Thyroid gland (tissue), 4 donors: ENCODE measurements around the gene ROM1. TPM values are rescaled to one million over a fixed set of nuclear protein-coding genes. Genes with fewer than 3 reads are reported as not detected.

Source experiments
- DNase-seq, 2 donors: peaks; one replicate each; pipeline ENCODE4 v3.0.0-alpha.2; 2019
- H3K27ac ChIP-seq, 3 donors: fragments of 200-600 bp; sonication (generic); 1 replicate in 2 of 3; 2 replicates in 1 of 3; pipeline ENCODE4 v1.5.1; 2016 to 2019; ENCODE audit warnings: mild to moderate bottlenecking in 1 of 3, moderate library complexity in 1 of 3
- H3K27me3 ChIP-seq: fragments of 200-600 bp; sonication (generic); one replicate; pipeline ENCODE4 v1.5.1; 2019
- H3K36me3 ChIP-seq, 2 donors: fragments of 200-600 bp; sonication (generic); one replicate each; pipeline ENCODE4 v1.5.1; 2016 to 2019
- H3K4me1 ChIP-seq, 2 donors: fragments of 200-600 bp; sonication (generic); one replicate each; pipeline ENCODE4 v1.5.1; 2017 to 2019
- H3K4me3 ChIP-seq, 3 donors: fragments of 200-600 bp; sonication (generic); replicated peaks in 1 of 3; 1 replicate in 2 of 3; 2 replicates in 1 of 3; pipeline ENCODE4 v1.5.1; 2016; ENCODE audit warnings: mild to moderate bottlenecking in 1 of 3
- H3K9me3 ChIP-seq: fragments of 200-600 bp; sonication (generic); one replicate; pipeline ENCODE4 v1.5.1; 2017
- CTCF ChIP-seq, 6 experiments: fragments of 200-600 bp in 3 of 6; fragments of 450-650 bp in 3 of 6; sonication (generic) in 3 of 6; IDR thresholded peaks; one replicate each; pipeline ENCODE4 v1.5.1; 2016 to 2019; ENCODE audit warnings: antibody characterized with exemption in 6 of 6, mild to moderate bottlenecking in 2 of 6, inconsistent platforms in 1 of 6, moderate library complexity in 1 of 6
- POLR2A ChIP-seq, 2 donors: fragments of 450-650 bp; IDR thresholded peaks; one replicate each; pipeline ENCODE4 v1.6.1; 2017; ENCODE audit warnings: antibody characterized with exemption in 2 of 2, mild to moderate bottlenecking in 2 of 2, moderate library complexity in 1 of 2
- WGBS, 2 donors: methylation state at CpG; one replicate each; pipeline ENCODE4 v1.1.5; 2017; 5-methylcytosine and 5-hydroxymethylcytosine counted together
- intact Hi-C: fragments of 100-400 bp; cut with DNase I; formaldehyde crosslinking; loops from one replicate; pipeline ENCODE4 v1.15.1; 2023
- total RNA-seq, 4 donors: library from RNA; depleted of rRNA; stranded (reverse); fragments of >200 nt; gene quantifications; one replicate each; pipeline ENCODE4 v1.2.3, GENCODE V29; 2016

ROM1 gene, protein sequence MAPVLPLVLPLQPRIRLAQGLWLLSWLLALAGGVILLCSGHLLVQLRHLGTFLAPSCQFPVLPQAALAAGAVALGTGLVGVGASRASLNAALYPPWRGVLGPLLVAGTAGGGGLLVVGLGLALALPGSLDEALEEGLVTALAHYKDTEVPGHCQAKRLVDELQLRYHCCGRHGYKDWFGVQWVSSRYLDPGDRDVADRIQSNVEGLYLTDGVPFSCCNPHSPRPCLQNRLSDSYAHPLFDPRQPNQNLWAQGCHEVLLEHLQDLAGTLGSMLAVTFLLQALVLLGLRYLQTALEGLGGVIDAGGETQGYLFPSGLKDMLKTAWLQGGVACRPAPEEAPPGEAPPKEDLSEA
- 1 to 10 TPM; 2.5 to 7.0 (median 5.2) TPM for total RNA-seq

DNA sequence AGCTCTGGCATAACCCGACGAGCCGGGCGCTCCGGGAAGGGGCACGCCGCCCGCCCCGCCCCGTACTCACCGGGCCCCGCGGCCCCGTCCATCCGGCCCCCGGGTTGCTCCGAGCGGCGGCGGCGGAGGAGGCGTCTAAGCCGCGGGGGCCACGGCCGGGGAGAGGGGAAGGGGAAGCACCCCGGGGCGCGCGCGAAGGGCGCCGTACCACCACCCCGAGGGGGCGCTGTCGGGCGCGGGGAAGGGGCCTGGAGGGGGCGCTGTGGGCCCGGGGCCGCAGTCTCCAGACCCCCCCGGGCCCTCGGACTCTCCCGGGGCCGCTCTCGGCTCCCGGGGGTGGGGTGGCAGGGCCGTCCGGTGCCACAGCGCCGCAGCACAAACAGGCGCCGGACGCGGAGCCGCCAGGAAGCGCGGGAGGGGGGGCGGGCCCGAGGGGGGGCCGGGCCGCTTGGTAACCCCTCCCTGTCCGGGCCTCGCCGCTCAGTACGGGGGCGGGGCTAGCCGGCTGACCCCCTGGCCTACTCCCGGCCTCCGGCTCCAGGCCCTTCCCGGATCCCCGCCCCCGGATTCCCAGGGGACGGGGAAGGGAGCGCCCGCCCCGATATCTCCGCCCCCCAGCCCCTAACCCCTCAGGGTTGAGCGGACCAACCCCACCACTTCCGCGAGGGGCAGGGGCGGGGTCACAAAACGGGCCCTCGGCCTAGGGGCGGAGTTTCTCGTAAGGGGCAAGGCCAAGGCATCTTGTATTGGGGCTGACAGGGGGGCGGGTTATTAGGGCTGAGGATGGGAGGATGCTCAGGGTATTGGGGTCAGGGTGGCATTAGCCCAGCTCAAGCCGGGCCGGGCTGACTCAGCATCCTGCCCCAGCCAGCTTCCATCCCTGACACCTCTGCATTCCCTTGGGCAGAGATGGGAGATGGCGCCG is at the start of gene ROM1, which contains the start of gene EML3:
ROM1 (plus strand) TSS at position 892 of the 925 bp plus-strand sequence; CDS start at position 917, 25 bp downstream.
EML3 (minus strand) TSS at position 410 of the 925 bp plus-strand sequence; CDS start at position 92, 318 bp downstream.
- peaks cover 10 to 21% of the 10 kb centered on the region in 2 donors for H3K4me1 ChIP-seq
- no peaks in the 10 kb centered on the region for H3K9me3 ChIP-seq
- peak within 1 kb of the TSS; percentile 87 to 96 (median 95) for H3K27ac ChIP-seq
- peak within 1 kb of the TSS; percentile 13 to 65 (median 55) for H3K4me3 ChIP-seq
- 0 to 9% methylated on average over 1 to 23 of the region's 91 CpGs for WGBS, 2 donors
- no peaks in the 10 kb centered on the region for H3K27me3 ChIP-seq
- peaks cover 4 to 8% of the 10 kb centered on the region in 2 donors for H3K36me3 ChIP-seq
- peak; percentile 88 to 91 for DNase-seq
- TF ChIP-seq POLR2A (IDR thresholded peaks at IDR 0.05) (no peak), CTCF (IDR thresholded peaks at IDR 0.05) (peak; percentile 22 to 96 (median 89))
- intact Hi-C loops: no loop called here

DNA sequence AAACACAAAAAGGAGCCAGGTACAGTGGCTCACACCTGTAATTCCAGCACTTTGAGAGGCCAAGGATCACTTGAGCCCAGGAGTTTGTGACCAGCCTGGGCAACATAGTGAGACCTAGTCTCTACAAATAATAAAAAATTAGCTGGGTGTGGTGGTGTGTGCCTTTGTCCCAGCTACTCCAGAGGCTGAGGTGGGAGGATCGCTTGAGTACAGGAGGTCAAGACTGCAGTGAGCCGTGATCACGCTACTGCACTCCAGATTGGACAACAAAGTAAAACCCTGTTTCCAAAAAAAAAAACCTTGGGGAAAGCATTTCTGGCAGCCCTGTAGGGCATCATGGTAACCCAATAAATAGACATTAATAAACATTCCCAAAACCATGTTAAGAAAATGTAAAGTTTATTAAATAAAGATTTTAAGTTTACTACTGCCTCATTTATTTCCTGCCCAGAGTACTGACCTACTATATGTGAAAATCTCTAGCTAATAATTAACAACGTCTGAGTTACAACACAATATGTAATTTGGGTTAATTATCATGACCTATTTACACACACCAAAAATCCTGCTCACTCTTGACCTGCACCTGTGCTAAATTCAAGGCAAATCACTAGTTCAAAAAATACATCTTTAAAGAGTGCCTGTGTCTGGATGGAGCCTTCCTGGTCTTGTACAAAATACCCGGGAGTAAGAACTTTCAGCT is 47.8 kb upstream of the ROM1 start:
- intact Hi-C loops: no loop called here
- WGBS, 2 donors: 80 to 83% methylated on average over 5 of the region's 5 CpGs
- H3K4me3 ChIP-seq: no peak overlapping the region
- peaks cover 55 to 73% of the 10 kb centered on the region in 2 donors for H3K36me3 ChIP-seq
- peaks cover 8 to 9% of the 10 kb centered on the region in 2 donors for H3K4me1 ChIP-seq
- TF ChIP-seq CTCF (IDR thresholded peaks at IDR 0.05): no peak
- no peak for TF ChIP-seq POLR2A (IDR thresholded peaks at IDR 0.05)
- no peaks in the 10 kb centered on the region for H3K27me3 ChIP-seq
- no peak overlapping the region for H3K27ac ChIP-seq
- DNase-seq: no peak
- no peaks in the 10 kb centered on the region for H3K9me3 ChIP-seq

DNA sequence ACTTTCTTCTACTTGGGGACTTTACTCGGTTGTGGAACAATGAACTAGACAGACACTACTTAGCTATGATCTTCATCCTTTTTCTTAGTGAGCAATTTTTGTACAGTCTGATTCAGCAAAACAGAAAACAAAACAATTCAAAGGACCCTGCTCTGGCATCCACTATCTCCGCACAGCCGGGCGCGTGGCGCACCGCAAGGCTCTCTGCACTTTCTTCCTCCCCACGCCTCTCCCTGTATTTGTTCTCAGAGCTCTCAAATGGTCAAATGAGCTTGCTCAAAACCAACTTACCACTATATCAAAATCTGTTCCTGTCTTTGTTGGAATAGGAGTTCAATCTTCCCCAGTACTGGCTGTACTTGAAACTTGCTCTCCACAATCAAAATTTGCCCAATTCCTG is 46.8 kb upstream of the ROM1 start:
- TF ChIP-seq CTCF (IDR thresholded peaks at IDR 0.05) (no peak), POLR2A (IDR thresholded peaks at IDR 0.05) (no peak)
- H3K36me3 ChIP-seq: peaks cover 65 to 83% of the 10 kb centered on the region in 2 donors
- no peak overlapping the region for H3K27ac ChIP-seq
- no peaks in the 10 kb centered on the region for H3K9me3 ChIP-seq
- DNase-seq: no peak
- 96% methylated on average over 8 of the region's 8 CpGs for WGBS, 2 donors
- H3K4me3 ChIP-seq: no peak overlapping the region
- intact Hi-C loops: no loop called here
- no peaks in the 10 kb centered on the region for H3K27me3 ChIP-seq
- peaks cover 0 to under 1% of the 10 kb centered on the region in 2 donors for H3K4me1 ChIP-seq

GRCh38 chr11:62567018-62567633 is 45.9 kb upstream of the ROM1 start:
- TF ChIP-seq POLR2A (IDR thresholded peaks at IDR 0.05) (no peak), CTCF (IDR thresholded peaks at IDR 0.05) (no peak)
- no peak for DNase-seq
- H3K9me3 ChIP-seq: no peaks in the 10 kb centered on the region
- H3K27ac ChIP-seq: no peak overlapping the region
- no peak overlapping the region for H3K4me3 ChIP-seq
- H3K4me1 ChIP-seq: peaks cover 0 to 3% of the 10 kb centered on the region in 2 donors
- 83 to 91% methylated on average over 8 of the region's 8 CpGs for WGBS, 2 donors
- intact Hi-C loops: no loop called here
- no peaks in the 10 kb centered on the region for H3K27me3 ChIP-seq
- peaks cover 72 to 87% of the 10 kb centered on the region in 2 donors for H3K36me3 ChIP-seq
